Endothelial cell of umbilical vein (primary cell): Measurements from ENCODE around the gene PPIL6. TPM values are rescaled to one million over a fixed set of nuclear protein-coding genes. Genes with fewer than 3 reads are reported as not detected.

ENCODE experiments used
- BruUV-seq: library from RNA; stranded (reverse); fragments of 400-500 nt; replicated peaks from 2 replicates; lab custom pipeline; 2021; lab: Mats Ljungman, UMichigan
- CTCF ChIA-PET: fragments of 300-600, 350-600 bp; sonication (Branson Sonifier 250); formaldehyde crosslinking; loops from one replicate; lab custom pipeline; 2021; ENCODE audit warnings: antibody characterized with exemption, inconsistent platforms; lab: Charles Lee
- POLR2A ChIA-PET: fragments of 300-600, 350-600 bp; sonication (Branson Sonifier 250); formaldehyde crosslinking; loops from one replicate; lab custom pipeline; 2021; ENCODE audit warnings: antibody characterized with exemption, inconsistent platforms; lab: Charles Lee
- DNase-seq: peaks from one replicate; pipeline ENCODE4 v3.0.0-alpha.2; 2011; ENCODE audit warnings: low read depth, low spot score
- FAIRE-seq: peaks from 2 replicates; lab custom pipeline; 2011; peaks lifted over from hg19 to GRCh38; lab: Jason Lieb, UNC
- H2AFZ ChIP-seq: 2 replicates; pipeline ENCODE4 v1.6.0; 2012; ENCODE audit warnings: low read depth, low read length, control low read depth, inconsistent platforms
- H3K27ac ChIP-seq: 2 replicates; pipeline ENCODE4 v1.5.1; 2011; ENCODE audit warnings: low read depth, mild to moderate bottlenecking, control low read depth, low read length, moderate library complexity; ENCODE audit not compliant: insufficient read depth
- H3K27me3 ChIP-seq, 2 experiments: 2 replicates each; pipeline versions ENCODE4 v1.6.0 to v1.6.1; 2011; ENCODE audit warnings: low read length in 2 of 2, mixed read lengths in 1 of 2; ENCODE audit not compliant: control insufficient read depth in 2 of 2, insufficient read depth in 2 of 2
- H3K36me3 ChIP-seq, 2 experiments: 2 replicates in 1 of 2; 3 replicates in 1 of 2; pipeline ENCODE4 v1.5.1; 2011; ENCODE audit warnings: low read length in 2 of 2, mild to moderate bottlenecking in 1 of 2, moderate library complexity in 1 of 2; ENCODE audit not compliant: control insufficient read depth in 2 of 2, insufficient read depth in 2 of 2; ENCODE audit errors: extremely low read depth in 1 of 2
- H3K4me1 ChIP-seq: 3 replicates; pipeline ENCODE4 v1.5.1; 2011; ENCODE audit warnings: mild to moderate bottlenecking, low read length; ENCODE audit not compliant: control insufficient read depth, insufficient read depth; ENCODE audit errors: extremely low read depth
- H3K4me2 ChIP-seq: 2 replicates; pipeline ENCODE4 v1.6.1; 2011; ENCODE audit warnings: low read length, control low read depth, mixed read lengths; ENCODE audit not compliant: insufficient read depth
- H3K4me3 ChIP-seq, 3 experiments: fragments of 200-600 bp in 1 of 3; sonication (generic), shearing (Covaris generic) in 1 of 3; replicated peaks in 1 of 3; 2 replicates each; pipeline ENCODE4 v1.5.1; 2011 to 2016; ENCODE audit warnings: control low read depth in 3 of 3, low read length in 3 of 3, mild to moderate bottlenecking in 2 of 3, inconsistent platforms in 1 of 3, low read depth in 1 of 3, moderate library complexity in 1 of 3; ENCODE audit not compliant: insufficient read depth in 1 of 3
- H3K79me2 ChIP-seq: 2 replicates; pipeline ENCODE4 v1.6.0; 2012; ENCODE audit warnings: low read length, inconsistent platforms; ENCODE audit not compliant: control insufficient read depth, insufficient read depth
- H3K9ac ChIP-seq: replicated peaks from 2 replicates; pipeline ENCODE3; 2011; ENCODE audit warnings: low read length, control low read depth; ENCODE audit not compliant: insufficient read depth; ENCODE audit errors: extremely low read depth
- H3K9me1 ChIP-seq: replicated peaks from 3 replicates; pipeline ENCODE4 v1.6.0; 2011; ENCODE audit warnings: mild to moderate bottlenecking, low read length; ENCODE audit not compliant: control insufficient read depth, insufficient read depth; ENCODE audit errors: extremely low read depth
- H3K9me3 ChIP-seq: replicated peaks from 2 replicates; pipeline ENCODE4 v1.5.1; 2012; ENCODE audit warnings: low read length, inconsistent platforms; ENCODE audit not compliant: control insufficient read depth, insufficient read depth
- H4K20me1 ChIP-seq: replicated peaks from 2 replicates; pipeline ENCODE3; 2011; ENCODE audit warnings: mild to moderate bottlenecking, low read length; ENCODE audit not compliant: control insufficient read depth, insufficient read depth; ENCODE audit errors: extremely low read depth
- EZH2 ChIP-seq: IDR thresholded peaks from 2 replicates; pipeline ENCODE4 v1.6.1; 2012; ENCODE audit warnings: borderline replicate concordance, low read depth, mild to moderate bottlenecking, moderate library complexity, low read length, inconsistent platforms; ENCODE audit not compliant: severe bottlenecking
- FOS ChIP-seq: IDR thresholded peaks from 2 replicates; pipeline ENCODE4 v1.6.1; 2011; ENCODE audit warnings: mild to moderate bottlenecking, low read length, moderate library complexity, borderline replicate concordance; ENCODE audit not compliant: insufficient read depth
- GATA2 ChIP-seq: IDR thresholded peaks from 2 replicates; pipeline ENCODE4 v1.7.0; 2011; ENCODE audit warnings: low read depth, mild to moderate bottlenecking, moderate library complexity, mixed read lengths, low read length; ENCODE audit not compliant: insufficient read length, insufficient read depth
- JUN ChIP-seq: IDR thresholded peaks from 2 replicates; pipeline ENCODE4 v1.6.1; 2011; ENCODE audit warnings: borderline replicate concordance, low read depth; ENCODE audit not compliant: insufficient read length, insufficient read depth
- MYC ChIP-seq: IDR thresholded peaks from one replicate; pipeline ENCODE4 v1.6.1; 2011; ENCODE audit warnings: mild to moderate bottlenecking, low read depth, low read length
- POLR2A ChIP-seq: IDR thresholded peaks from 2 replicates; pipeline ENCODE4 v1.6.1; 2012; ENCODE audit warnings: low read depth, mild to moderate bottlenecking, control low read depth, low read length
- POLR2AphosphoS5 ChIP-seq: IDR thresholded peaks from 2 replicates; pipeline ENCODE4 v1.6.1; 2012; ENCODE audit warnings: low read depth, mild to moderate bottlenecking, control low read depth, low read length, moderate library complexity; ENCODE audit not compliant: insufficient read depth
- dilution Hi-C: fragments of 300-500 bp; cut with MboI; formaldehyde crosslinking; loops from one replicate; pipeline ENCODE4 v1.15.0; 2019; ENCODE audit warnings: low sequenced_read_pairs; ENCODE audit not compliant: extremely low pct_ligation_motif_present
- intact Hi-C: fragments of 100-400 bp; cut with micrococcal nuclease; formaldehyde crosslinking; loops from one replicate; pipeline ENCODE4 v1.10.0; 2022
- polyA plus RNA-seq, 4 experiments: library from polyadenylated mRNA; depleted of rRNA in 3 of 4; stranded (reverse) in 3 of 4; unstranded in 1 of 4; fragments of >200 nt; gene quantifications; 2 replicates each; pipeline versions ENCODE4 v1.2.1 to v1.2.3, GENCODE V29; 2011 to 2012; ENCODE audit warnings: missing spikeins in 1 of 4
- total RNA-seq: library from RNA; stranded (reverse); gene quantifications from 2 replicates; pipeline ENCODE4 v1.2.3, GENCODE V29; 2021
- TF ChIP-seq, protein P1 (sequence below), 2 donors: IDR thresholded peaks; 1 replicate in 1 of 2; 2 replicates in 1 of 2; pipeline ENCODE4 v1.5.1; 2011; ENCODE audit warnings: low read length in 2 of 2, mild to moderate bottlenecking in 2 of 2, moderate library complexity in 2 of 2, control low read depth in 1 of 2, inconsistent platforms in 1 of 2, low read depth in 1 of 2; ENCODE audit not compliant: insufficient read depth in 1 of 2; ENCODE audit errors: extremely low read depth in 1 of 2
- TF ChIP-seq, protein P2 (sequence below): IDR thresholded peaks from 2 replicates; pipeline ENCODE4 v1.6.1; 2011; ENCODE audit not compliant: insufficient read depth, insufficient read length

Gene PPIL6
- total and polyA plus RNA-seq, 2 donors (not counting 3 experiments of a cell fraction or from before 2014, with no cell fraction given) = 0.11 to 0.33 TPM

DNA sequence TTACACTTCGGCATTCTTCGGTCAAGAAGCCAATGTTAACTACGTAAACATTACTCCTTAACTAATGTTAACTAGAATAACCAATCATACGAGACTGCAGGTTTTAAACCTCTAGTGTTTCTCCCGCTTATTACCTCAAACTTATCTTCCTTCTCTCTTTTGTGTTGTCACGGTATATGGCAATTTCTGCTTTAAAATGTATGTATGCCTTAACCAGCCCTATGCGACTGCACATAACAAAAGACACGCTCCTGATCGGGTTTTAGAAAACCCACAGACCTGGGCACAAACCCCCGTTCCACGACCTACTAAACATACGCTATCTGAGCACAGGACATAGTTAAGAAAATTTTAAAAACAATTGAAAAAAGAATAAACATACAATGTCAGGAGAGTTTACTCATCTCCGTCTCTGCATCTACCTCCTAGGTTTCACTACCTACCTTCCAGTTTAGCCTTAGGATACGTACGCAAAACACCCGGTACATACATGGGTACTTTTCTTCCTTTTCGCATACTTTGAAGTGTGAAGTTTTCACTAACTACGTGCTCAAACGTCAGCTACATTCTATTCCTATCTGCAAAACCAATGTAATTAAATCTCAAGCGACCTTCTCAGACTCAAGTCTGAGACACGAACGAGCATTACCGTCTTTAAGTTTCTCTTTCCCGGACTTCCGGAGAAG lies 59.2 kb downstream of the PPIL6 start:
- DNase-seq (peak; percentile 61), FAIRE-seq (peak; percentile 26)
- H3K27ac ChIP-seq = peak overlapping the region; percentile 93
- H3K4me1 ChIP-seq = peaks cover 31% of the 10 kb centered on the region
- dilution Hi-C loops = no loop called here
- peak overlapping the region; percentile 98 for H3K4me2 ChIP-seq
- peak overlapping the region; percentile 95 for H3K9ac ChIP-seq
- H3K9me3 ChIP-seq = no peaks in the 10 kb centered on the region
- TF ChIP-seq POLR2A (no peak), MYC (no peak), EZH2 (no peak), FOS (no peak), POLR2AphosphoS5 (no peak), GATA2 (no peak), JUN (no peak)
- TF ChIP-seq, protein P1, sequence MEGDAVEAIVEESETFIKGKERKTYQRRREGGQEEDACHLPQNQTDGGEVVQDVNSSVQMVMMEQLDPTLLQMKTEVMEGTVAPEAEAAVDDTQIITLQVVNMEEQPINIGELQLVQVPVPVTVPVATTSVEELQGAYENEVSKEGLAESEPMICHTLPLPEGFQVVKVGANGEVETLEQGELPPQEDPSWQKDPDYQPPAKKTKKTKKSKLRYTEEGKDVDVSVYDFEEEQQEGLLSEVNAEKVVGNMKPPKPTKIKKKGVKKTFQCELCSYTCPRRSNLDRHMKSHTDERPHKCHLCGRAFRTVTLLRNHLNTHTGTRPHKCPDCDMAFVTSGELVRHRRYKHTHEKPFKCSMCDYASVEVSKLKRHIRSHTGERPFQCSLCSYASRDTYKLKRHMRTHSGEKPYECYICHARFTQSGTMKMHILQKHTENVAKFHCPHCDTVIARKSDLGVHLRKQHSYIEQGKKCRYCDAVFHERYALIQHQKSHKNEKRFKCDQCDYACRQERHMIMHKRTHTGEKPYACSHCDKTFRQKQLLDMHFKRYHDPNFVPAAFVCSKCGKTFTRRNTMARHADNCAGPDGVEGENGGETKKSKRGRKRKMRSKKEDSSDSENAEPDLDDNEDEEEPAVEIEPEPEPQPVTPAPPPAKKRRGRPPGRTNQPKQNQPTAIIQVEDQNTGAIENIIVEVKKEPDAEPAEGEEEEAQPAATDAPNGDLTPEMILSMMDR (IDR thresholded peaks at IDR 0.05; ENCODE audit: extremely low read depth in 1 of 2, insufficient read depth in 1 of 2, low read depth in 1 of 2, low read length in 2 of 2) = no peak
- TF ChIP-seq, protein P2, sequence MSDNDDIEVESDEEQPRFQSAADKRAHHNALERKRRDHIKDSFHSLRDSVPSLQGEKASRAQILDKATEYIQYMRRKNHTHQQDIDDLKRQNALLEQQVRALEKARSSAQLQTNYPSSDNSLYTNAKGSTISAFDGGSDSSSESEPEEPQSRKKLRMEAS = no peak
- H3K9me1 ChIP-seq = no peaks in the 10 kb centered on the region
- H3K36me3 ChIP-seq = peaks cover 8 to 9% of the 10 kb centered on the region in 2 experiments
- H3K4me3 ChIP-seq = peak overlapping the region; percentile 50 to 95 (median 83)
- peaks cover 0 to 3% of the 10 kb centered on the region in 2 experiments for H3K27me3 ChIP-seq
- intact Hi-C loops = loop anchor here (1.0 to 10.0 kb wide), 4 partner anchors 314 to 536 kb away; partner anchors contain the start of genes AK9, ARMC2 and FIG4
- TSS peak; percentile 18 for BruUV-seq
- ChIA-PET CTCF (interaction anchor here (2.7 kb wide), 1 partner anchor 14 kb away, joined by 7 read pairs; no protein-coding TSS in a partner anchor), POLR2A (no interaction called here)
- peaks cover 53% of the 10 kb centered on the region for H3K79me2 ChIP-seq
- H2AFZ ChIP-seq = peak overlapping the region; percentile 94
- peaks cover 5% of the 10 kb centered on the region for H4K20me1 ChIP-seq
